H1 (cell line): Measurements from ENCODE around the gene RBM24. TPM values are rescaled to one million over a fixed set of nuclear protein-coding genes. Genes with fewer than 3 reads are reported as not detected.

ENCODE experiments used
- CTCF ChIA-PET: fragments of 300-600 bp; sonication (Branson Sonifier 250); formaldehyde crosslinking; loops from one replicate; lab custom pipeline; 2021; ENCODE audit not compliant: partially characterized antibody; lab: Charles Lee
- POLR2A ChIA-PET: fragments of 300-600 bp; sonication (Branson Sonifier 250); formaldehyde crosslinking; loops from one replicate; lab custom pipeline; 2021; ENCODE audit warnings: inconsistent platforms; ENCODE audit not compliant: partially characterized antibody; lab: Charles Lee
- DNase-seq, 2 experiments: peaks; one replicate each; pipeline versions ENCODE4 v3.0.0 to v3.0.0-alpha.2; 2010 to 2022; ENCODE audit warnings: low spot score in 2 of 2, low read depth in 1 of 2, mixed read lengths in 1 of 2
- FAIRE-seq: peaks from 2 replicates; lab custom pipeline; 2011; peaks lifted over from hg19 to GRCh38; lab: Jason Lieb, UNC
- H2AFZ ChIP-seq: 2 replicates; pipeline ENCODE4 v1.8.1; 2012; ENCODE audit warnings: low read length, inconsistent platforms
- H2AK5ac ChIP-seq: 2 replicates; pipeline ENCODE4 v1.6.1; 2013; ENCODE audit warnings: low read depth, low read length
- H2BK120ac ChIP-seq: replicated peaks from 2 replicates; pipeline ENCODE3; 2013; ENCODE audit warnings: low read depth, low read length, inconsistent platforms
- H2BK12ac ChIP-seq: 2 replicates; pipeline ENCODE4 v1.6.1; 2013; ENCODE audit warnings: low read depth, low read length
- H2BK15ac ChIP-seq: 2 replicates; pipeline ENCODE4 v1.6.1; 2013; ENCODE audit warnings: low read length
- H2BK20ac ChIP-seq: 2 replicates; pipeline ENCODE4 v1.6.1; 2013; ENCODE audit warnings: low read length
- H2BK5ac ChIP-seq: 2 replicates; pipeline ENCODE4 v1.6.1; 2013; ENCODE audit warnings: low read depth, low read length
- H3K14ac ChIP-seq: 2 replicates; pipeline ENCODE4 v1.6.1; 2013; ENCODE audit warnings: inconsistent platforms; ENCODE audit not compliant: insufficient read length
- H3K18ac ChIP-seq: 2 replicates; pipeline ENCODE4 v1.6.1; 2013; ENCODE audit warnings: low read length; ENCODE audit errors: extremely low read depth
- H3K23ac ChIP-seq: 2 replicates; pipeline ENCODE4 v1.6.1; 2013; ENCODE audit warnings: inconsistent platforms; ENCODE audit not compliant: insufficient read length
- H3K23me2 ChIP-seq: 2 replicates; pipeline ENCODE4 v1.6.1; 2013; ENCODE audit warnings: low read depth, low read length
- H3K27ac ChIP-seq: 2 replicates; pipeline ENCODE4 v1.6.1; 2011; ENCODE audit warnings: low read depth, low read length, inconsistent platforms
- H3K27me3 ChIP-seq, 4 experiments: replicated peaks in 1 of 4; 1 replicate in 1 of 4; 2 replicates in 3 of 4; pipeline versions ENCODE4 v1.6.1 to v1.8.1; 2011 to 2013; ENCODE audit warnings: low read length in 3 of 4, mild to moderate bottlenecking in 3 of 4, inconsistent platforms in 2 of 4, mixed read lengths in 2 of 4, moderate library complexity in 1 of 4; ENCODE audit not compliant: control insufficient read depth in 3 of 4, insufficient read depth in 3 of 4; ENCODE audit errors: extremely low read depth in 1 of 4
- H3K36me3 ChIP-seq, 4 experiments: 2 replicates each; pipeline versions ENCODE4 v1.6.1 to v1.8.1; 2011 to 2013; ENCODE audit warnings: mild to moderate bottlenecking in 4 of 4, low read length in 3 of 4, moderate library complexity in 2 of 4, control low read depth in 1 of 4, inconsistent platforms in 1 of 4; ENCODE audit not compliant: insufficient read depth in 4 of 4, control insufficient read depth in 2 of 4
- H3K4ac ChIP-seq: replicated peaks from 2 replicates; pipeline ENCODE3; 2013; ENCODE audit warnings: low read length, low read depth, mixed read lengths, inconsistent platforms; ENCODE audit not compliant: insufficient read length
- H3K4me1 ChIP-seq, 4 experiments: replicated peaks in 1 of 4; 1 replicate in 1 of 4; 2 replicates in 3 of 4; pipeline versions ENCODE4 v1.6.1 to v1.8.1; 2011 to 2013; ENCODE audit warnings: low read length in 3 of 4, inconsistent platforms in 2 of 4, mixed read lengths in 1 of 4; ENCODE audit not compliant: insufficient read depth in 4 of 4, control insufficient read depth in 3 of 4
- H3K4me2 ChIP-seq, 2 experiments: 2 replicates each; pipeline versions ENCODE4 v1.6.1 to v1.8.1; 2011 to 2013; ENCODE audit warnings: low read depth in 2 of 2, low read length in 2 of 2, control low read depth in 1 of 2, inconsistent platforms in 1 of 2, mild to moderate bottlenecking in 1 of 2; ENCODE audit not compliant: insufficient read depth in 1 of 2
- H3K4me3 ChIP-seq, 4 experiments: fragments of 200-600, 300-600 bp in 1 of 4; sonication (generic), shearing (Covaris generic), sonication (Bioruptor Twin) in 1 of 4; 2 replicates each; pipeline versions ENCODE4 v1.5.1 to v1.8.1; 2011 to 2016; ENCODE audit warnings: low read length in 4 of 4, low read depth in 3 of 4, control low read depth in 2 of 4, inconsistent platforms in 2 of 4, mild to moderate bottlenecking in 2 of 4, mixed read lengths in 1 of 4, moderate library complexity in 1 of 4; ENCODE audit not compliant: insufficient read depth in 2 of 4; ENCODE audit errors: extremely low read depth in 1 of 4
- H3K56ac ChIP-seq: replicated peaks from 2 replicates; pipeline ENCODE3; 2013; ENCODE audit warnings: low read depth, mild to moderate bottlenecking, mixed read lengths, low read length, inconsistent platforms; ENCODE audit not compliant: insufficient read length
- H3K79me1 ChIP-seq: 2 replicates; pipeline ENCODE4 v1.6.1; 2013; ENCODE audit warnings: low read depth, low read length, control low read depth
- H3K79me2 ChIP-seq, 2 experiments: 2 replicates each; pipeline versions ENCODE4 v1.6.1 to v1.8.1; 2012 to 2013; ENCODE audit warnings: low read length in 2 of 2, mild to moderate bottlenecking in 2 of 2, inconsistent platforms in 1 of 2; ENCODE audit not compliant: insufficient read depth in 2 of 2, control insufficient read depth in 1 of 2
- H3K9ac ChIP-seq, 4 experiments: replicated peaks in 1 of 4; 1 replicate in 1 of 4; 2 replicates in 3 of 4; pipeline versions ENCODE4 v1.6.1 to v1.8.1; 2011 to 2013; ENCODE audit warnings: low read depth in 3 of 4, low read length in 3 of 4, control low read depth in 2 of 4, mild to moderate bottlenecking in 2 of 4, moderate library complexity in 2 of 4, inconsistent platforms in 1 of 4; ENCODE audit errors: extremely low read depth in 1 of 4
- H3K9me3 ChIP-seq, 2 experiments: 2 replicates each; pipeline versions ENCODE4 v1.6.1 to v1.8.1; 2012 to 2013; ENCODE audit warnings: mild to moderate bottlenecking in 2 of 2, moderate library complexity in 2 of 2, control low read depth in 1 of 2, inconsistent platforms in 1 of 2, low read depth in 1 of 2, low read length in 1 of 2, mixed read lengths in 1 of 2; ENCODE audit not compliant: insufficient read depth in 2 of 2
- H4K20me1 ChIP-seq, 2 experiments: replicated peaks in 1 of 2; 2 replicates each; pipeline versions ENCODE3 to v1.8.1; 2011 to 2013; ENCODE audit warnings: inconsistent platforms in 2 of 2, low read length in 2 of 2, mild to moderate bottlenecking in 1 of 2; ENCODE audit not compliant: insufficient read depth in 2 of 2, control insufficient read depth in 1 of 2
- H4K5ac ChIP-seq: 2 replicates; pipeline ENCODE4 v1.6.1; 2013; ENCODE audit warnings: low read length, low read depth, mixed read lengths, inconsistent platforms; ENCODE audit not compliant: insufficient read length
- H4K8ac ChIP-seq: 2 replicates; pipeline ENCODE4 v1.8.0; 2013; ENCODE audit warnings: mild to moderate bottlenecking, moderate library complexity, low read length, inconsistent platforms; ENCODE audit not compliant: insufficient read depth; ENCODE audit errors: extremely low read depth
- H4K91ac ChIP-seq: replicated peaks from 2 replicates; pipeline ENCODE3; 2013; ENCODE audit warnings: low read length, mixed read lengths, inconsistent platforms; ENCODE audit not compliant: insufficient read length
- POLR2A ChIP-seq, 2 experiments: IDR thresholded peaks; 1 replicate in 1 of 2; 2 replicates in 1 of 2; pipeline ENCODE4 v1.6.1; 2011; ENCODE audit warnings: low read depth in 2 of 2, low read length in 2 of 2, mild to moderate bottlenecking in 2 of 2; ENCODE audit errors: control extremely low read depth in 1 of 2
- WGBS, 2 experiments: shearing (Covaris generic) in 1 of 2; methylation state at CpG; one replicate each; pipeline versions ENCODE4 v1.1.6 to v1.1.7; 2013 to 2015; ENCODE audit warnings: low lambda C conversion rate in 2 of 2, mixed read lengths in 2 of 2, inconsistent platforms in 1 of 2, low coverage in 1 of 2, missing lambda C conversion rate in 1 of 2; ENCODE audit not compliant: insufficient replicate concordance in 2 of 2, insufficient coverage in 1 of 2, insufficient read length in 1 of 2; ENCODE audit errors: extremely low coverage in 1 of 2, missing lambda C conversion rate in 1 of 2; 5-methylcytosine and 5-hydroxymethylcytosine counted together
- polyA plus RNA-seq, 7 experiments: library from polyadenylated mRNA; depleted of rRNA in 3 of 7; stranded (reverse) in 5 of 7; unstranded in 2 of 7; fragments of >200 nt in 5 of 7; fragments of 200-250 nt in 2 of 7; gene quantifications; 1 replicate in 5 of 7; 2 replicates in 1 of 7; 4 replicates in 1 of 7; pipeline versions ENCODE4 v1.2.1 to v1.2.3, GENCODE V29; 2011 to 2013; ENCODE audit warnings: missing spikeins in 2 of 7, mixed read lengths in 2 of 7
- total RNA-seq: library from RNA; stranded (reverse); fragmentation: NEBNext Ultra II Directional; extraction: Animal tissue kit (Norgen Biotek cat#: 25700); gene quantifications from 2 replicates; pipeline ENCODE4 v1.2.1, GENCODE V29; 2021

RBM24 gene
- total and polyA plus RNA-seq, 2 of the 8 experiments (the other 6 are each of a cell fraction or from before 2014, with no cell fraction given), result 0.52 to 2.6 TPM

- no peak overlapping the region for H2BK5ac ChIP-seq
- no peaks in the 10 kb centered on the region for H3K36me3 ChIP-seq
- no peak overlapping the region for H3K56ac ChIP-seq
- no peak overlapping the region for H2BK20ac ChIP-seq
- H3K4ac ChIP-seq, result no peak overlapping the region
- POLR2A ChIA-PET, result no interaction called here
- H3K27ac ChIP-seq, result no peak overlapping the region
- 0 out of 4 replicates have a peak, but pooled peaks cover 0 to 4% of the 10 kb centered on the region in 2 experiments for H3K9me3 ChIP-seq
- TF ChIP-seq POLR2A (IDR thresholded peaks at IDR 0.05; ENCODE audit: control extremely low read depth in 1 of 2, low read depth in 2 of 2, low read length in 2 of 2), result no peak
- TF ChIP-seq, all 59 proteins: peak for 0
- H3K27me3 ChIP-seq, result no peaks in the 10 kb centered on the region
- no peak overlapping the region for H3K18ac ChIP-seq
- H3K79me1 ChIP-seq, result no peaks in the 10 kb centered on the region
- H2BK120ac ChIP-seq, result no peak overlapping the region
- no peaks in the 10 kb centered on the region for H4K20me1 ChIP-seq
- no peak overlapping the region for H3K9ac ChIP-seq
- no peak overlapping the region for H2AK5ac ChIP-seq
- no peak overlapping the region for H4K5ac ChIP-seq
- peaks cover 0 to 4% (median under 1%) of the 10 kb centered on the region in 4 experiments; a peak in 2 of 7 replicates for H3K4me1 ChIP-seq
- no peak overlapping the region for H3K14ac ChIP-seq
- no peak for DNase-seq
- no peak overlapping the region for H2BK12ac ChIP-seq
- no peak overlapping the region for H3K4me2 ChIP-seq
- CTCF ChIA-PET, result interaction anchor here (1.0 to 1.7 kb wide), 4 partner anchors 21 to 272 kb away, joined by 3 to 4 read pairs (median 4); no protein-coding TSS in a partner anchor
- no peak overlapping the region for H2BK15ac ChIP-seq
- no peak overlapping the region for H4K91ac ChIP-seq
- H4K8ac ChIP-seq, result no peak overlapping the region
- no peak for FAIRE-seq
- no peak overlapping the region for H3K23ac ChIP-seq
- H2AFZ ChIP-seq, result peak overlapping the region; percentile 98; the same call in 1 of the 2 replicates
- WGBS, 2 experiments, result 85% methylated on average over 10 of the region's 12 CpGs; no CpG with 5 or more reads in 1 of the 2 experiments
- no peaks in the 10 kb centered on the region for H3K23me2 ChIP-seq
- H3K79me2 ChIP-seq, result no peaks in the 10 kb centered on the region
- H3K4me3 ChIP-seq, result no peak overlapping the region
Observed at GRCh38 chr6:17311595-17312311, 30.6 kb downstream of the RBM24 start.
